RKO (cell line): ENCODE results near the gene CARS2.
"Not testable (repeated sequence)": the region's sequence is repeated elsewhere in the genome, so short reads cannot be mapped to it uniquely, and the experiment has no call there.

Source experiments
- DNase-seq: peaks from one replicate; pipeline ENCODE4 v3.0.0-alpha.2; 2016; ENCODE audit warnings: low spot score

The CARS2 gene

GRCh38 chr13:110616103-110617101 lies 89.5 kb downstream of the CARS2 start:
- peak; percentile 80 for DNase-seq

GRCh38 chr13:110615322-110616102 lies 90.4 kb downstream of the CARS2 start, which contains the start of gene NAXD:
Gene NAXD (plus strand): TSS chr13:110615545. CDS start chr13:110615602, 57 bp downstream.
- peak; percentile 95 for DNase-seq

GRCh38 chr13:110615005-110615321 lies 91.0 kb downstream of the CARS2 start:
- DNase-seq = no peak

- peak; percentile 60 for DNase-seq
These were observed 94.8 kb downstream of the CARS2 start for GRCh38 chr13:110610955-110611595.

- DNase-seq = no peak
These were observed 98.2 kb downstream of the CARS2 start for GRCh38 chr13:110607675-110608224.

- not testable (repeated sequence) for DNase-seq
These were observed 99.6 kb downstream of the CARS2 start for GRCh38 chr13:110606281-110606680.

- no peak for DNase-seq
These were observed 100.8 kb downstream of the CARS2 start for GRCh38 chr13:110605132-110605531.

GRCh38 chr13:110600980-110601379 lies 104.9 kb downstream of the CARS2 start:
- DNase-seq = no peak

GRCh38 chr13:110600261-110600819 lies 105.6 kb downstream of the CARS2 start:
- no peak for DNase-seq

- no peak for DNase-seq
These were observed 108.8 kb downstream of the CARS2 start for GRCh38 chr13:110597041-110597689.

- DNase-seq = peak; percentile 79
These were observed 112.3 kb downstream of the CARS2 start for GRCh38 chr13:110593430-110594130.

- DNase-seq = peak; percentile 50
These were observed 113.3 kb downstream of the CARS2 start for GRCh38 chr13:110592665-110593064.
